Kidney (tissue), 14 donors: ENCODE measurements around the gene HAT1. TPM values are rescaled to one million over a fixed set of nuclear protein-coding genes. Genes with fewer than 3 reads are reported as not detected.
A peak's percentile ranks its signal among the peaks of the same experiment; 100 is the strongest.

Experiments
- DNase-seq, 5 donors: peaks; one replicate each; pipeline ENCODE4 v3.0.0-alpha.2; 2013 to 2020
- FAIRE-seq: peaks from 2 replicates; lab custom pipeline; 2012; peaks lifted over from hg19 to GRCh38; lab: Jason Lieb, UNC
- H3K27ac ChIP-seq, 2 donors: one replicate each; pipeline ENCODE4 v1.7.0; 2013; ENCODE audit warnings: low read depth in 2 of 2, low read length in 2 of 2, inconsistent platforms in 1 of 2
- H3K27me3 ChIP-seq: one replicate; pipeline ENCODE4 v1.7.1; 2013; ENCODE audit warnings: low read length, inconsistent platforms; ENCODE audit not compliant: control insufficient read depth, insufficient read depth
- H3K36me3 ChIP-seq, 3 donors: one replicate each; pipeline versions ENCODE4 v1.7.0 to v1.7.1; 2013; ENCODE audit warnings: low read length in 3 of 3, control low read depth in 1 of 3, inconsistent platforms in 1 of 3; ENCODE audit not compliant: insufficient read depth in 3 of 3, control insufficient read depth in 2 of 3
- H3K4me1 ChIP-seq, 3 donors: one replicate each; pipeline versions ENCODE4 v1.7.0 to v1.7.1; 2013; ENCODE audit warnings: low read length in 3 of 3, inconsistent platforms in 1 of 3, low read depth in 1 of 3; ENCODE audit not compliant: control insufficient read depth in 2 of 3, insufficient read depth in 2 of 3
- H3K4me3 ChIP-seq, 3 donors: one replicate each; pipeline versions ENCODE4 v1.7.0 to v1.8.1; 2013; ENCODE audit warnings: low read length in 3 of 3, control low read depth in 1 of 3, inconsistent platforms in 1 of 3
- H3K9ac ChIP-seq, 3 donors: one replicate each; pipeline versions ENCODE4 v1.7.0 to v1.7.1; 2013; ENCODE audit warnings: low read length in 3 of 3, control low read depth in 1 of 3, inconsistent platforms in 1 of 3
- H3K9me3 ChIP-seq, 3 donors: one replicate each; pipeline versions ENCODE4 v1.7.0 to v1.7.1; 2013; ENCODE audit warnings: low read length in 3 of 3, control low read depth in 1 of 3, inconsistent platforms in 1 of 3; ENCODE audit not compliant: control insufficient read depth in 2 of 3, insufficient read depth in 1 of 3
- CTCF ChIP-seq: IDR thresholded peaks from 3 replicates; pipeline ENCODE4 v1.5.1; 2012; ENCODE audit warnings: mild to moderate bottlenecking, moderate library complexity, borderline replicate concordance; ENCODE audit not compliant: insufficient read depth; ENCODE audit errors: extremely low read depth
- intact Hi-C: fragments of 100-400 bp; cut with DNase I; formaldehyde crosslinking; loops from one replicate; pipeline ENCODE4 v1.11.1; 2022
- polyA plus RNA-seq: library from polyadenylated mRNA; stranded (reverse); fragments of 350-450 nt; fragmentation: Illumina TruSeq; extraction: RNeasy Lipid Tissue Mini Kit (QIAGEN cat#74804); gene quantifications from one replicate; pipeline ENCODE4 v1.2.3, GENCODE V29; 2014; ENCODE audit warnings: low read depth, low replicate concordance; ENCODE audit not compliant: insufficient read depth
- total RNA-seq: library from RNA; stranded (reverse); fragmentation: NEBNext Ultra II Directional; extraction: Animal tissue kit (Norgen Biotek cat#: 25700); gene quantifications from one replicate; pipeline ENCODE4 v1.2.1, GENCODE V29; 2021
- donor health status: control.
- donor health status: control.
- donor health status: control.
- donor health status: control.
- donor health status: control.
- donor health status: DM: yes; HTN: yes; CAD: no.
- donor health status: Normal renal cell carcinoma (clear cell type).

The HAT1 gene
- total and polyA plus RNA-seq, 2 donors from 2014 or later = 35.2 to 35.8 TPM

- FAIRE-seq = no peak
- Histone ChIP-seq H3K4me3 (no peak overlapping the region), H3K9me3 (no peaks in the 10 kb centered on the region), H3K36me3 (no peaks in the 10 kb centered on the region), H3K27ac (no peak overlapping the region), H3K9ac (no peak overlapping the region), H3K27me3 (no peaks in the 10 kb centered on the region), H3K4me1 (peaks cover 0 to 4% (median 0%) of the 10 kb centered on the region in 3 donors)
- DNase-seq = peak in 3 of 5 donors; percentile 41 to 62 (median 43)
- intact Hi-C loops = no loop called here
- TF ChIP-seq CTCF = no peak
Measured at GRCh38 chr2:172012677-172013391, 90.6 kb downstream of the HAT1 start.

- Histone ChIP-seq H3K27me3 (no peaks in the 10 kb centered on the region), H3K36me3 (no peaks in the 10 kb centered on the region), H3K4me3 (no peak overlapping the region), H3K27ac (no peak overlapping the region), H3K9ac (no peak overlapping the region), H3K9me3 (no peaks in the 10 kb centered on the region), H3K4me1 (peaks cover 0 to 4% (median 0%) of the 10 kb centered on the region in 3 donors)
- intact Hi-C loops = no loop called here
- TF ChIP-seq CTCF = no peak
- FAIRE-seq (no peak), DNase-seq (no peak)
Measured at GRCh38 chr2:172013396-172013795, 91.1 kb downstream of the HAT1 start.

GRCh38 chr2:172021074-172021931, 99.0 kb downstream of the HAT1 start:
- Histone ChIP-seq H3K27ac (no peak overlapping the region), H3K9me3 (no peaks in the 10 kb centered on the region), H3K9ac (no peak overlapping the region), H3K27me3 (no peaks in the 10 kb centered on the region), H3K4me3 (no peak overlapping the region), H3K36me3 (no peaks in the 10 kb centered on the region), H3K4me1 (peaks cover 0 to 4% (median 0%) of the 10 kb centered on the region in 3 donors)
- FAIRE-seq = peak; percentile 13
- no peak for TF ChIP-seq CTCF
- no peak for DNase-seq
- intact Hi-C loops = no loop called here
